Posterior vena cava (tissue), 2 donors: ENCODE data around the gene OSBPL1A. TPM values are rescaled to one million over a fixed set of nuclear protein-coding genes. Genes with fewer than 3 reads are reported as not detected.
"Not testable (repeated sequence)": the region's sequence is repeated elsewhere in the genome, so short reads cannot be mapped to it uniquely, and the experiment has no call there.

ENCODE experiments used
- DNase-seq: peaks from one replicate; pipeline ENCODE4 v3.0.0-alpha.2; 2020; ENCODE audit warnings: low spot score
- intact Hi-C, 2 donors: fragments of 100-400 bp; cut with DNase I; formaldehyde crosslinking; loops; one replicate each; pipeline versions ENCODE4 v1.14.1 to v1.14.2; 2022 to 2023
- total RNA-seq, 2 donors: library from RNA; stranded (reverse); fragmentation: NEBNext Ultra II Directional; extraction: Animal tissue kit (Norgen Biotek cat#: 25700); gene quantifications; one replicate each; pipeline ENCODE4 v1.2.1, GENCODE V29; 2021
- donor health status: DM: yes; HTN: yes; CAD: no.
- donor health status: DM: yes; HTN: yes; CAD: no.

OSBPL1A gene
- total RNA-seq, 2 donors from 2014 or later: 51.0 to 57.3 TPM

GRCh38 chr18:24177499-24178133 lies 220.0 kb downstream of the OSBPL1A start:
- DNase-seq: no peak
- intact Hi-C loops: no loop called here

DNA sequence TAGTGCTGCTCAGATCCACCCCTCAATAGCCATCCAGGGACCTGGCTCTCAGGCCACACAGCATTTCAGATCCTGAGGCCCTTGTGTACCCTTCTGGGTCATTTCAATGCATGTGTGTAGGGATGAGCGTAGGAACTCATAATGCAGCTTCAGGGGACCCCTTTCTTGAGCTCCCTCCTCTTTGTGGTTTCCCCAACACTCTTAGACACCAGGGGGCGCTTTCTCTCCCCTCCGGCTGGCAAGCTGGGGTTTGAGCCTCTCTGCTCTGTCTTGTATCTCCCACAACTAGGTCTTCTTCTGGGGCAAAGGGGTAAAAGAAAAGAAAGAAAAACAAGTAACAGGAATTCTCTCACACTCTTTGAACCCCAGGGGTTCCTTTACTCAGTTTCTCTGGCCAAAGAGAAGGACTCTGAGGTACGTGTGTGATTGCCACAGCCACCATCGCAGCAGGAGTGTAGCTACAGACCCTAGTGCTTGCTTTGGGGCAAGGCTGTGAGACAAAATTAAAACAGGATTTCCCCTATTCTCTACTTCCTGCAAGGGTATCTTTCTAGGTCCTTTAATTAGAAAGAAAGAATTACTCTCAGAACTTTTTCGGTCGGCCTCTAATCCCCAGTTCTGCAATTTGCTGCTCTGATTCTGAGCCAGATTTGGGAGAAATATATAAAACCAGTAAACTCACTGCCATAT lies 220.8 kb downstream of the OSBPL1A start:
- DNase-seq: no peak
- intact Hi-C loops: no loop called here

DNA sequence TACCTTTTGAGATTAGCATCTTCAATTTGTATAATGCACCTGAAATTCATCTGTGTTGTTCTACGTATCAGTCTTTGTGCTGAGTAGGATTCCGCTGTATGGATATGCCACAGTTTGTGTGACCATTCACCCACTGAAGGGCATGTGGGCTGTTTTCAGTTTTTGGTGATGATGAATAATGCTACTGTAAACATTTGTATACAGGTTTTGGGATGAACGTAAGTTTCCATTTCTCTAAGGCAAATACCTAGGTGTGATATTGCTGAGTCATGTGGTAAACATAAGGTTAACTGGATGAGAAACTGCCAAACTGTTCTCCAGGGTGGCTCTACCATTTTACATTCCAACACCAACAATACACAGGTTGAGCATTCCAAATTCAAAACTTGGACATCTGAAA lies 223.6 kb downstream of the OSBPL1A start:
- no peak for DNase-seq
- intact Hi-C loops: loop anchor here in 1 of 2 donors (5.0 kb wide), 1 partner anchor 1158 kb away; no protein-coding TSS in a partner anchor

DNA sequence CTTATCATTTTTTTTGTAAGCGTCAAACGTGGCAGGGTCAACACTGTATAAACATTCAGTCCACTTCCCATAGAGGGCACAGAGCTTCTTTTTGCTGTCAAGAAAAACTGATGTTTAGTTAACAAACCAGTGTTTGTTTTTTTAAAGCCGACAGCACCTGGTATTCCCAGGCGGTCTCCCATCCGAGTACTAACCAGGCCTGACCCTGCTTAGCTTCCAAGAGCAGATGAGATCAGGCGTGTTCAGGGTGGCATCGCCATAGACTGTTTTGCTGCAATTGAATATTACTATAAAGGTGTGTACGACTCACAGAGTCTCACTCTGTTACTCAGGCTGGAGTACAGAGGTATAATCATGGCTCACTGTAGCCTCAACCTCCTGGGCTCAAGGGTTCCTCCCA lies 227.3 kb downstream of the OSBPL1A start:
- intact Hi-C loops: loop anchor here in 1 of 2 donors (5.0 kb wide), 1 partner anchor 1162 kb away; no protein-coding TSS in a partner anchor
- DNase-seq: no peak

DNA sequence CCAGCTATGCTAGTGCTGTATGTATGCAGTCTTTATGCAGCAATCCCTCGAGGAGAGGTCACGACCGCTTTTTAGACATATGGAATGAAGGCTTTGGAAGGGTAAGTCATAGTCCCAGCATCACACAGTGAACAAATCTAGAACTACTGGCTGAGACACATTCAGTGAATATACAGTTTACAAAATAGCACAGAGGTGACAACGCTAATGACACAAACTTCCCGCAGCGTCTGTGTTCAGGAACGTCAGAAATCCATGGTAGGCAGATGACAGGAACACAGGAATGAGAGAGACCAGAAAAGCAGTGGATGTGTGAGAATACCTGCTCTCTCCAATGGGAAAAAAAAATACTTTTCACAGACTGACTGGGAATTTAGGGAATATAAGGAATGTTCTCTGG lies 229.1 kb downstream of the OSBPL1A start:
- DNase-seq: no peak
- intact Hi-C loops: no loop called here

DNA sequence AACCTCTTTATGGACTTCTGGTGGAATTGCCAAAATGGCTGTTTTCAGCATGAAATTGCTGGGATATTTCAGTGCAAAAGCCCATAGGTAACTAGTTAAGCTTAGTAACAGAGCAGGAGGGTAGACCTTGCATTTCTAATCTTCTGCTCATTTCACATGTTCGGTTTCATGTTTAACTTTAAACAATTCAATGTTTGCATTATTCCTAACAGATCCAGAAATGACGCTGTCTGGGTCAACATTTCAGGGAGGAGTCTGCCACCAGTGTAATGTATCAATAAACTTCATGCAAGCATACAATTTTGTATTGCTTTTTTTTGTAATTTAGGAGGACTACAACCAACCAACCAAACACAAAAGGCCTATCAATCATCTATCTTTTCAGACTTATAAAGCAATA lies 236.3 kb downstream of the OSBPL1A start:
- intact Hi-C loops: no loop called here
- no peak for DNase-seq

DNA sequence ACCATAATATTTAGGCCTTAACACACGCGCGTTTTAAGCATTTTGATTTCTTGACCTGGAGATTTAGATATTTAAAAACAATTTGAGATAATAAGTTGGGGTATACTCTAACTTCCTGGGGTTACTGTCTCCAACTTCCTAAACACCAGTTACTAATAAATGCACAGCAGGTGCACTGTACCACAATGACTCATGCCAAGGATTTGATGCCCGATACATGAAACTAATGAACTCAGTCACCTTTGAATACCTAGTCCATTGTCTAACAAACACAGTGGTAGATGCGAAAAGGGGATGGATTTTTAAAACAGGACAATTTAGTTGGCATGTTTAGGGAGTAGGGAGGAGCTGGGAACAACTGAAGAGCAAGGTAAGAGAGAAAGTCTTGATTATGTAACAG lies 237.5 kb downstream of the OSBPL1A start:
- intact Hi-C loops: no loop called here
- no peak for DNase-seq

DNA sequence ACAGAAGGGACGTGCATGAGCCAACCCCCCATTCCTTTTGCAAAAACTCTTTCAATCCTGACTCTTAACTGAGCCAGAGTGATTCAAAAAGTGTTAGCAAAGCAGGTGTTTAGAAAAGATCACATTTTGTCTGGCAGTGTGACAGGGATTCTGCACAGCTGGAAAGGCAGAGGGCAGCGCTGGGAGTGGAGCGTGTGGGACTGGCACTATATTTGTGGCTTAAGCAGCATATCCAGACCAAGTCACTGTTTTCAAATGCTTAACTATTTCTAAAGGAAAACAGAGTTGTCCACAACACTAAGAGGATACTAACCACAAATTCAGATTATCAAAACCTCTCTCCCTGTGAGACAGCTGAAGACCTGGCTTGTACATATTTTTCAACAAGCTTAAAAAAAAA lies 239.8 kb downstream of the OSBPL1A start:
- intact Hi-C loops: no loop called here
- DNase-seq: no peak

GRCh38 chr18:24153397-24153796 lies 244.2 kb downstream of the OSBPL1A start:
- DNase-seq: no peak
- intact Hi-C loops: no loop called here

GRCh38 chr18:24149591-24149990 lies 248.0 kb downstream of the OSBPL1A start:
- intact Hi-C loops: not testable (repeated sequence)
- DNase-seq: peak; percentile 70

- intact Hi-C loops: no loop called here
- no peak for DNase-seq
Observed at GRCh38 chr18:24142376-24142775, 255.2 kb downstream of the OSBPL1A start.

- no peak for DNase-seq
- intact Hi-C loops: no loop called here
Observed at GRCh38 chr18:24140697-24141096, 256.9 kb downstream of the OSBPL1A start.

DNA sequence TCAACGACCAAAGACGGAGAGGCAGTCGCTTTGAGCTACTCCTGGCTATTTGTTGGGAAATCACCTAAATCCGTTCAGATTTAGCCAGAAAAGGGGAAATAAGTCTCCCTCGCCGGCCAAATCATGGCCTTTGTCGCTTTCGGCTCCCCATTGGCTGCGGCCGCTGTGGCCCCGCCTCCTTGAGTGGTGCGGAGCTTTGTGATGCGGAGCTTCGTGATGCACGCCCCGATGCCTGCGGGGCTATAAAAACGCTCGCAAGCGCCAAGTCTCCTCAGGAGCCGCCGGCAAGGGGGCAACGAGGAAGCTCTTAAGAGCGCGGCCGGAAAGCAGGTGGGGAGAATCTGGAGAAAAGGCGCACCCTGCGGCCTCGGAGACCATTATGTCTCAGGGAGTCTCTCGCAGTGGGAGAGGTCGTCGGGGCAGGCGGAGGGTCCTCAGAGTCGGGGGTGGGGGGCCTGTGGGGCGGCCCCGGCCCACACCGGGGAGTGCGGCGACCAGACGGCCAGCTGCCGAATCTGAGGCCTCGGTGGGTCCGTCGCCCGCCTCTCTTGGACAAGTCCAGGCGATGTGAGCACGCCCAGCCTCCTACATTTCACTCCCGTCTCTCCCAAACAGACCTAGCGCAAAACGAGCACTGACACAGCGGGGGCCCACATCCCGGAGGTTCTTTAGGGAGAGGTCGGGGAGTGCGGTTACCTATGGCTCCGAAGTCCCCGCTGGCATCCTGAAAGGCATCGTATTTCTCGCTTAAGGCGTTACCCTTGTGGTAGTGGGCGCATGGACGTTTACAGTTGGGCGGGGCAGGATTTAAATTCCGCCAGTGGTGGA lies 258.6 kb downstream of the OSBPL1A start, which contains the start of gene CABYR:
TSS of gene CABYR (plus strand) at position 274 of the 828 bp plus-strand sequence. CDS start 4,053 bp downstream, outside the sequence.
- peak; percentile 94 for DNase-seq
- intact Hi-C loops: no loop called here

- intact Hi-C loops: no loop called here
- DNase-seq: no peak
Observed at GRCh38 chr18:24138409-24138788, 259.2 kb downstream of the OSBPL1A start.

DNA sequence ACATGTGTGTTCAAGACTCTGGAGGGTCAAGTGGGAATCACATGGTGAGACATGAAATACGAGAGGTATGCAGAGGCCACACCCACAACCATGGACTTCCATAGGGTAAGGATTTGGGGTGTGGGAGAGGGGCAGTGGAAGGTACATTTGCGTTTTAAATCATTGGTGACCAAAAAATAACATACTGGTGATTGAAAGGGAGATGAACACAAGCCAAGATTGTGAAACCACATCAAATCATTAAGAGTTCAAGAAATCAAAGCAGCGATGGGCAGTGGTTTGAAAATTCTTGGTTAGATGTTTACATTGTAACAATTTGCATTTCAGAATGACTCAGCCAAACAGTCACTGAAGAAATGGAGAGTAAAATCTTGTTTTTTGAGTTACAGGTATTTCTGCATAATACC lies 260.7 kb downstream of the OSBPL1A start:
- no peak for DNase-seq
- intact Hi-C loops: no loop called here

DNA sequence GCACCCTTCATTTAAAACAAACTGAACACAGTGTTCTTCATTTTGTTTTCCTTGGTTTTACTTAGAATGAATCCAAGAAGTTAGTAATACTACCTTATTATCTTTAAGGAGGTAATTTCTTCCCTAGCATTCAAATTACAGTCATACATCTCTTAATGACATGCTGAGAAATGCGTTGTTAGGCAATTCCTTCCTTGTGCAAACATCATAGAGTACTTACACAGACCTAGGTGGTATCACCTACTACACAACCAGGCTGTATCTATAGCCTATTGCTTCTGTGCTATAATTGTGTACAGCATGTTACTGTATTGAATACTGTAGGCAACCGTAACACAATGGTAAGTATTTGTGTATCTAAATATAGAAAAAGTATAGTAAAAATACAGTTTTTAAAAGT lies 267.1 kb downstream of the OSBPL1A start:
- DNase-seq: no peak
- intact Hi-C loops: no loop called here

DNA sequence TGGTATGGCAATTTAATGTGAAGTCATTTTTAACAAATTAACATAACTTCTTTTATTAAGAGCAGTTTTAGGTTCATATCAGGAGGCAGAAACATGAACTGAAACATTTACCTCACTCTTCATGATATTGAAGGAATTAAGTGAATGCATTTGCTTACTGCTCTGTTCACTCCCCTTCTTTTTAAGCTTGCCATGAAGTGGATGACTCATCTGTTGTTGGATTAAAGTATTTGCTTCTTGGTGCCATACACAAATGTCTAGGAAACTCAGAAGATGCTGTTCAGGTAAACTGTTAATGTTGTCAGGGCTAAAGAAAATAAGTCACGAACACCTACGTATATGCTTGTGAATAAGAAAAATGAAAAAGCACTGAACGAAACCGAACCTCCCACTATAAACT lies 268.9 kb downstream of the OSBPL1A start:
- intact Hi-C loops: no loop called here
- no peak for DNase-seq

DNA sequence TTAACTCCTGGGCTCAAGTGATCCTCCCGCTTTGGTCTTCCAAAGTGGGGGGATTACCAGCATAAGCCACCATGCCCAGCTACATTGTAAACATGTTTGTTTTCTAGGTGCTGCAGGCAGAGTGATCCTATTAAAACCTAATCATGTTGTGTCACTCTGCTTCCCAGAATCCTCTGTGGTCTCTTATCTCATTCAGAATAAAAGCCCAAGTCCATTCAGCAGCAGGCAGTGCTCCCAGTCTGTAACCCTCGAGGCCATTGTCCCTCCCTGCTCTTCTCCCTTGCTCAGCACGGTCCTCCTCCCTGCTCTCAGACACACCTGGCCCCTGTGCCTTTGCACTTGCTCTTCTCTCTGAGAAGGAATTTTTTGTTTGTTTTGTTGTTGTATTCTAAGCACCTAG lies 269.9 kb downstream of the OSBPL1A start:
- DNase-seq: no peak
- intact Hi-C loops: no loop called here

DNA sequence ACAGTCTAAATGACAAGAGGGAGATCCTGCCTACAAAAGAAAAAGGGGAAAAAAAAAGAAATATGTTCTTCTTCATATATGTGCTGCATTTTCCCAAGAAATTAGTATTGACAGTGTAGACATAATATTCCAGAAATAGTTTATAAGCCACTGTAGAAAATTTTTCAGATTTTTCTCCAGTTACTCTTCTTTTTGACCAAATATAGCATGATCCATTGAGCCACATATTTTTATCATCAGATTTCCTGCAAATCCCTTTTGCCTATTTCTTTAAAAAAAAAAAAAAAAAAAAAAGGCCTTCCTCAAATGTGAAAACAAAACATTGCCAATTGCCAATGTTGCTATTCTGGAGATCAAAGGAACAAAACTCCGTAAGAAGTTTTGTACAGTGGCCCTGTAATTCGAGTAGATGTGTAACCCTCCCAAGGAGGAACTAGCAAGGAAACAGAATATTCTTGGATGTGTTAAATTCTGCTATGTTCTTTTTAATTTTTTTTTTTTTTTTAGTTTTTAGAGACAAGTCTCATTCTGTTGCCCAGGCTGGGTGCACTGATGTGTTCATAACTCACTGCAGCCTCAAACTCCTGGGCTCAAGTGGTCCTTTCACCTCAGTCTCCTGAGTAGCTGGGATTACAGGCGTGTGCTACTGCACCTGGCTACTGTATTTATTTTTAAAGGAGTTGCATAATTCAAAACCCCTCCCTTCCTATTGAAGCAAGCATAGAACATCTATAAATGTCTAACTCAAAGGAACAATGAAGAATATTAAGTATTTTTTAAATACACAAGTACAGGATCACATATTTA lies 271.3 kb downstream of the OSBPL1A start:
- intact Hi-C loops: no loop called here
- DNase-seq: no peak
